H9 (cell line): Measurements from ENCODE around the gene ARHGAP5. TPM values are rescaled to one million over a fixed set of nuclear protein-coding genes. Genes with fewer than 3 reads are reported as not detected.

Experiments used
- DNase-seq: peaks from one replicate; pipeline ENCODE4 v3.0.0-alpha.2; 2017
- H2AFZ ChIP-seq: one replicate; pipeline ENCODE4 v1.6.1; 2013; ENCODE audit warnings: mild to moderate bottlenecking, low read length, control low read depth, moderate library complexity
- H2AK5ac ChIP-seq: 2 replicates; pipeline ENCODE4 v1.6.1; 2013; ENCODE audit warnings: low read length, control low read depth, mixed read lengths; ENCODE audit not compliant: insufficient read length
- H2BK120ac ChIP-seq: one replicate; pipeline ENCODE4 v1.6.1; 2013; ENCODE audit warnings: low read depth, mild to moderate bottlenecking, low read length, control low read depth, inconsistent platforms; ENCODE audit not compliant: poor library complexity, severe bottlenecking
- H2BK12ac ChIP-seq: 2 replicates; pipeline ENCODE4 v1.6.1; 2013; ENCODE audit warnings: low read length, control low read depth, mixed read lengths, low read depth; ENCODE audit not compliant: insufficient read length
- H2BK15ac ChIP-seq: 2 replicates; pipeline ENCODE4 v1.6.1; 2013; ENCODE audit warnings: low read depth, low read length, control low read depth
- H2BK20ac ChIP-seq: one replicate; pipeline ENCODE4 v1.6.1; 2013; ENCODE audit warnings: low read depth, mild to moderate bottlenecking, low read length, control low read depth, inconsistent platforms; ENCODE audit not compliant: poor library complexity, severe bottlenecking
- H2BK5ac ChIP-seq: 2 replicates; pipeline ENCODE4 v1.6.1; 2013; ENCODE audit warnings: low read length, control low read depth, mixed read lengths; ENCODE audit not compliant: insufficient read length
- H3K14ac ChIP-seq: 2 replicates; pipeline ENCODE4 v1.6.1; 2013; ENCODE audit warnings: low read length, control low read depth; ENCODE audit not compliant: insufficient read depth
- H3K18ac ChIP-seq: 2 replicates; pipeline ENCODE4 v1.6.1; 2013; ENCODE audit warnings: low read depth, mild to moderate bottlenecking, mixed read lengths, low read length, control low read depth; ENCODE audit not compliant: insufficient read length
- H3K23ac ChIP-seq: 2 replicates; pipeline ENCODE4 v1.6.1; 2013; ENCODE audit warnings: low read length, control low read depth, mixed read lengths, low read depth; ENCODE audit not compliant: insufficient read length
- H3K23me2 ChIP-seq: 2 replicates; pipeline ENCODE4 v1.6.1; 2013; ENCODE audit warnings: low read depth, mild to moderate bottlenecking, mixed read lengths, low read length, control low read depth; ENCODE audit not compliant: insufficient read length, poor library complexity, severe bottlenecking
- H3K27ac ChIP-seq: 2 replicates; pipeline ENCODE4 v1.5.1; 2013; ENCODE audit warnings: low read length, control low read depth, mixed read lengths, low read depth; ENCODE audit not compliant: insufficient read length
- H3K27me3 ChIP-seq: 2 replicates; pipeline ENCODE4 v1.6.1; 2013; ENCODE audit warnings: low read length, control low read depth, inconsistent platforms; ENCODE audit not compliant: insufficient read depth
- H3K4ac ChIP-seq: 2 replicates; pipeline ENCODE4 v1.6.1; 2013; ENCODE audit warnings: low read depth, mild to moderate bottlenecking, control low read depth, inconsistent platforms, low read length, moderate library complexity
- H3K4me1 ChIP-seq: 2 replicates; pipeline ENCODE4 v1.6.1; 2013; ENCODE audit warnings: low read length, control low read depth, inconsistent platforms; ENCODE audit not compliant: insufficient read depth
- H3K4me2 ChIP-seq: 2 replicates; pipeline ENCODE4 v1.6.1; 2013; ENCODE audit warnings: low read length, control low read depth, mixed read lengths; ENCODE audit not compliant: insufficient read length, insufficient read depth
- H3K56ac ChIP-seq: 2 replicates; pipeline ENCODE4 v1.6.1; 2013; ENCODE audit warnings: low read depth, mild to moderate bottlenecking, mixed read lengths, low read length, control low read depth; ENCODE audit not compliant: insufficient read length
- H3K79me1 ChIP-seq: 2 replicates; pipeline ENCODE4 v1.6.1; 2013; ENCODE audit warnings: low read depth, mild to moderate bottlenecking, moderate library complexity, low read length, control low read depth, inconsistent platforms; ENCODE audit not compliant: insufficient read depth, poor library complexity, severe bottlenecking
- H3K79me2 ChIP-seq: 2 replicates; pipeline ENCODE4 v1.6.1; 2013; ENCODE audit warnings: low read length, control low read depth, inconsistent platforms; ENCODE audit not compliant: insufficient read depth
- H3K9ac ChIP-seq: 2 replicates; pipeline ENCODE4 v1.6.1; 2013; ENCODE audit warnings: low read length, control low read depth, mixed read lengths; ENCODE audit not compliant: insufficient read length; ENCODE audit errors: extremely low read depth
- H3K9me3 ChIP-seq: one replicate; pipeline ENCODE4 v1.6.1; 2013; ENCODE audit warnings: low read depth, low read length, inconsistent platforms; ENCODE audit not compliant: control insufficient read depth
- H3T11ph ChIP-seq: one replicate; pipeline ENCODE4 v1.6.1; 2013; ENCODE audit warnings: mild to moderate bottlenecking, low read length, control low read depth, inconsistent platforms
- H4K20me1 ChIP-seq: one replicate; pipeline ENCODE4 v1.6.1; 2013; ENCODE audit not compliant: control insufficient read depth, insufficient read length, insufficient read depth
- H4K5ac ChIP-seq: 2 replicates; pipeline ENCODE4 v1.6.1; 2013; ENCODE audit warnings: low read depth, mild to moderate bottlenecking, mixed read lengths, low read length, control low read depth; ENCODE audit not compliant: insufficient read length
- H4K8ac ChIP-seq: replicated peaks from 2 replicates; pipeline ENCODE4 v1.6.1; 2013; ENCODE audit warnings: low read length, control low read depth, mixed read lengths, low read depth; ENCODE audit not compliant: insufficient read length
- H4K91ac ChIP-seq: 2 replicates; pipeline ENCODE4 v1.6.1; 2013; ENCODE audit warnings: low read depth, mild to moderate bottlenecking, moderate library complexity, mixed read lengths, low read length, control low read depth; ENCODE audit not compliant: insufficient read length
- H3K27ac Mint-ChIP-seq, 3 experiments: 2 replicates in 2 of 3; 3 replicates in 1 of 3; pipeline ENCODE4 v1.8.0; 2020 to 2021; ENCODE audit warnings: mixed read lengths in 3 of 3, mild to moderate bottlenecking in 1 of 3, moderate library complexity in 1 of 3
- H3K27me3 Mint-ChIP-seq: 2 replicates; pipeline ENCODE4 v1.8.0; 2021; ENCODE audit warnings: low read depth, mild to moderate bottlenecking, moderate library complexity, mixed read lengths
- H3K36me3 Mint-ChIP-seq, 3 experiments: 2 replicates in 2 of 3; 3 replicates in 1 of 3; pipeline ENCODE4 v1.8.0; 2020 to 2021; ENCODE audit warnings: low read depth in 3 of 3, mixed read lengths in 3 of 3; ENCODE audit not compliant: insufficient read depth in 1 of 3
- H3K4me1 Mint-ChIP-seq, 2 experiments: 2 replicates each; pipeline ENCODE4 v1.8.0; 2020; ENCODE audit warnings: mixed read lengths in 2 of 2
- H3K4me3 Mint-ChIP-seq, 2 experiments: 2 replicates in 1 of 2; 3 replicates in 1 of 2; pipeline ENCODE4 v1.8.0; 2020 to 2021; ENCODE audit warnings: mild to moderate bottlenecking in 2 of 2, mixed read lengths in 2 of 2, moderate library complexity in 1 of 2
- H3K9me3 Mint-ChIP-seq, 2 experiments: 2 replicates in 1 of 2; 3 replicates in 1 of 2; pipeline ENCODE4 v1.8.0; 2020; ENCODE audit warnings: mild to moderate bottlenecking in 2 of 2, mixed read lengths in 2 of 2, moderate library complexity in 1 of 2
- WGBS: extraction: QIAGEN DNeasy Blood & Tissue Kit; methylation state at CpG from one replicate; pipeline ENCODE4 v1.1.7; 2013; ENCODE audit warnings: missing lambda C conversion rate, low lambda C conversion rate, mixed read lengths; ENCODE audit not compliant: insufficient read length; ENCODE audit errors: extremely low coverage; 5-methylcytosine and 5-hydroxymethylcytosine counted together
- total RNA-seq: library from RNA; stranded (reverse); gene quantifications from 2 replicates; pipeline ENCODE4 v1.2.1, GENCODE V29; 2021
- TF ChIP-seq, protein P1 (sequence below): fragments of 200-600 bp; sonication (generic); conservative IDR thresholded peaks from 3 replicates; pipeline ENCODE4 v1.8.0; 2021; ENCODE audit warnings: antibody characterized with exemption, mild to moderate bottlenecking

The ARHGAP5 gene
- total RNA-seq, 1 experiment from 2014 or later: 73.8 TPM

DNA sequence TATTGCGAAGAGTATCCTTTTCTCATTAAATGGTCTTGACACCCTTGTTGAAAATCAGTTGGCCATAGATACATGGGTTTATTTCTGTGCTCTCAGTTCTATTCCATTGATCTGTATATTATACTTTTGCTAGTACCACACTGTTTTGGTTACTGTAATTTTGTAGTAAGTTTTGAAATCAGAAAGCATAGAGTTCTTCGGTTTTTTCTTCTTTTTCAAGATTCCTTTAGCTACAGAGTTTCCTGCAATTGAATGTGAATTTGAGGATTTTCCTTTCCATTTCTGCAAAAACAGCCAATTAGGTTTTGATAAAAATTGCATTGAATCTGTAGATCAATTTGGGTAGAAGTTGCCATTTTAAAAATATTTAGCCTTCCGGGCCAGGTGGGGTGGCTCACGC is 60.2 kb downstream of the ARHGAP5 start:
- peaks cover 38 to 61% (median 43%) of the 10 kb centered on the region in 3 experiments for H3K36me3 Mint-ChIP-seq
- no peak overlapping the region for H4K5ac ChIP-seq
- no peak overlapping the region for H3K4me2 ChIP-seq
- DNase-seq: no peak
- H3T11ph ChIP-seq: no peak overlapping the region
- H3K4ac ChIP-seq: no peak overlapping the region
- no peak overlapping the region for H3K27ac Mint-ChIP-seq
- H3K18ac ChIP-seq: no peak overlapping the region
- H3K56ac ChIP-seq: no peak overlapping the region
- H3K9me3 ChIP-seq: no peaks in the 10 kb centered on the region
- TF ChIP-seq, protein P1, sequence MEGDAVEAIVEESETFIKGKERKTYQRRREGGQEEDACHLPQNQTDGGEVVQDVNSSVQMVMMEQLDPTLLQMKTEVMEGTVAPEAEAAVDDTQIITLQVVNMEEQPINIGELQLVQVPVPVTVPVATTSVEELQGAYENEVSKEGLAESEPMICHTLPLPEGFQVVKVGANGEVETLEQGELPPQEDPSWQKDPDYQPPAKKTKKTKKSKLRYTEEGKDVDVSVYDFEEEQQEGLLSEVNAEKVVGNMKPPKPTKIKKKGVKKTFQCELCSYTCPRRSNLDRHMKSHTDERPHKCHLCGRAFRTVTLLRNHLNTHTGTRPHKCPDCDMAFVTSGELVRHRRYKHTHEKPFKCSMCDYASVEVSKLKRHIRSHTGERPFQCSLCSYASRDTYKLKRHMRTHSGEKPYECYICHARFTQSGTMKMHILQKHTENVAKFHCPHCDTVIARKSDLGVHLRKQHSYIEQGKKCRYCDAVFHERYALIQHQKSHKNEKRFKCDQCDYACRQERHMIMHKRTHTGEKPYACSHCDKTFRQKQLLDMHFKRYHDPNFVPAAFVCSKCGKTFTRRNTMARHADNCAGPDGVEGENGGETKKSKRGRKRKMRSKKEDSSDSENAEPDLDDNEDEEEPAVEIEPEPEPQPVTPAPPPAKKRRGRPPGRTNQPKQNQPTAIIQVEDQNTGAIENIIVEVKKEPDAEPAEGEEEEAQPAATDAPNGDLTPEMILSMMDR: no peak
- no peak overlapping the region for H3K9ac ChIP-seq
- H3K27ac ChIP-seq: no peak overlapping the region
- no peak overlapping the region for H2BK20ac ChIP-seq
- no peak overlapping the region for H2BK12ac ChIP-seq
- no peaks in the 10 kb centered on the region for H3K23me2 ChIP-seq
- no peaks in the 10 kb centered on the region for H4K20me1 ChIP-seq
- H3K27me3 ChIP-seq: no peaks in the 10 kb centered on the region
- no CpG with 5 or more reads among the region's 4 CpGs for WGBS
- H4K8ac ChIP-seq: no peak overlapping the region
- no peaks in the 10 kb centered on the region for H3K4me1 ChIP-seq
- no peak overlapping the region for H2BK120ac ChIP-seq
- H3K79me1 ChIP-seq: no peaks in the 10 kb centered on the region
- no peaks in the 10 kb centered on the region for H3K27me3 Mint-ChIP-seq
- no peak overlapping the region for H2AK5ac ChIP-seq
- peaks cover 6 to 11% of the 10 kb centered on the region in 2 experiments for H3K4me1 Mint-ChIP-seq
- H3K23ac ChIP-seq: no peak overlapping the region
- H3K9me3 Mint-ChIP-seq: peaks cover 12 to 27% of the 10 kb centered on the region in 2 experiments; a peak in 4 of 5 replicates
- no peak overlapping the region for H3K14ac ChIP-seq
- no peak overlapping the region for H3K4me3 Mint-ChIP-seq
- no peak overlapping the region for H2BK5ac ChIP-seq
- H2AFZ ChIP-seq: no peak overlapping the region
- no peak overlapping the region for H2BK15ac ChIP-seq
- H4K91ac ChIP-seq: no peak overlapping the region
- H3K79me2 ChIP-seq: no peaks in the 10 kb centered on the region
